Keratinocyte (primary cell): ENCODE results near the gene ZSWIM7.

ENCODE experiments used
- EZH2 ChIP-seq: IDR thresholded peaks from one replicate; pipeline ENCODE4 v1.6.1; 2012; ENCODE audit warnings: inconsistent platforms, mild to moderate bottlenecking, low read length, moderate library complexity
- TF ChIP-seq, protein P1 (sequence below), 3 experiments: IDR thresholded peaks in 1 of 3; conservative IDR thresholded peaks in 1 of 3; optimal IDR thresholded peaks in 1 of 3; 2 replicates in 2 of 3; 3 replicates in 1 of 3; pipeline versions ENCODE3 to v1.5.1; 2011; ENCODE audit warnings: low read length in 3 of 3, mild to moderate bottlenecking in 3 of 3, moderate library complexity in 2 of 3, control low read depth in 1 of 3, inconsistent platforms in 1 of 3; ENCODE audit not compliant: insufficient read depth in 2 of 3; ENCODE audit errors: extremely low read depth in 1 of 3

DNA sequence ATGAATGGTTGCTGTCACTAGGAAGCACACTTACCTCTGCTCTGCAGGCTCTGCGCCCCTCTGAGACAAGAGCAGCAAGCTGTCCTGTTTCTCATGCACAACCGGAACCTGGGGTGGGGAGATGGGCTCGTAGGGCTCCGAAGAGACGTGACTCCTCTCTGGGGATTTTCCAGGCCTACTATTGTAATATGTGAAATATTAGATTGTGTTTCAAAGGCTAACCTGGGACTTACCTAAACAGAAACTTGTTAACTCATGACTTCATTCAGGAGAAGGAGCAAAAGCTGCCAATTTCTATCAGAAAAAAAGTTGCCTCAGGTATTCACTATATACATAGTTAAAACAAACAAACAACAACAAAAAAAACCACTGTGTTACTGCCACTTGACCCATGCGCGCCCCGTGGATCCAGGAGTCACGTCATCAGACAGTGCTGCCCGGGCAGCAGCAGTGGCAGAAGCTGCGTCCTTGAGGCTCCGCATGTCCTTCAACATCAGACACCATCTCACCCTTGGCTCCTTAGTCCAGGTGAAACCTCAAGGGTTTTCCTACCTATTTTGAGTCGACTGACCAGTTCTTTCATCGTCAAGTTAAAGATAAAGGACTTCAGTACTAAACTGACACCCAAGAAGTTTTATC lies 49.4 kb upstream of the ZSWIM7 start:
- TF ChIP-seq, protein P1, sequence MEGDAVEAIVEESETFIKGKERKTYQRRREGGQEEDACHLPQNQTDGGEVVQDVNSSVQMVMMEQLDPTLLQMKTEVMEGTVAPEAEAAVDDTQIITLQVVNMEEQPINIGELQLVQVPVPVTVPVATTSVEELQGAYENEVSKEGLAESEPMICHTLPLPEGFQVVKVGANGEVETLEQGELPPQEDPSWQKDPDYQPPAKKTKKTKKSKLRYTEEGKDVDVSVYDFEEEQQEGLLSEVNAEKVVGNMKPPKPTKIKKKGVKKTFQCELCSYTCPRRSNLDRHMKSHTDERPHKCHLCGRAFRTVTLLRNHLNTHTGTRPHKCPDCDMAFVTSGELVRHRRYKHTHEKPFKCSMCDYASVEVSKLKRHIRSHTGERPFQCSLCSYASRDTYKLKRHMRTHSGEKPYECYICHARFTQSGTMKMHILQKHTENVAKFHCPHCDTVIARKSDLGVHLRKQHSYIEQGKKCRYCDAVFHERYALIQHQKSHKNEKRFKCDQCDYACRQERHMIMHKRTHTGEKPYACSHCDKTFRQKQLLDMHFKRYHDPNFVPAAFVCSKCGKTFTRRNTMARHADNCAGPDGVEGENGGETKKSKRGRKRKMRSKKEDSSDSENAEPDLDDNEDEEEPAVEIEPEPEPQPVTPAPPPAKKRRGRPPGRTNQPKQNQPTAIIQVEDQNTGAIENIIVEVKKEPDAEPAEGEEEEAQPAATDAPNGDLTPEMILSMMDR (optimal IDR thresholded peaks at IDR 0.05 in 1 of 3, IDR thresholded peaks at IDR 0.05 in 1 of 3, conservative IDR thresholded peaks at IDR 0.05 in 1 of 3; ENCODE audit: extremely low read depth in 1 of 3, insufficient read depth in 2 of 3, low read length in 3 of 3): no peak
- TF ChIP-seq EZH2: no peak
